GM19193 (cell line): ENCODE measurements around the gene THAP4.

ENCODE experiments used
- POLR2A ChIP-seq: IDR thresholded peaks from 4 replicates; pipeline ENCODE4 v1.6.1; 2011; ENCODE audit not compliant: insufficient read depth, insufficient read length; ENCODE audit errors: extremely low read depth

Gene THAP4

GRCh38 chr2:241653210-241653750, 16.3 kb upstream of the THAP4 start:
- TF ChIP-seq POLR2A, result no peak

GRCh38 chr2:241652722-241653121, 15.8 kb upstream of the THAP4 start:
- TF ChIP-seq POLR2A, result no peak

- TF ChIP-seq POLR2A, result no peak
Measured at GRCh38 chr2:241652142-241652541, 15.2 kb upstream of the THAP4 start.

- no peak for TF ChIP-seq POLR2A
Measured at GRCh38 chr2:241649927-241650326, 13.0 kb upstream of the THAP4 start.

GRCh38 chr2:241649404-241649803, 12.4 kb upstream of the THAP4 start:
- TF ChIP-seq POLR2A, result no peak

GRCh38 chr2:241648453-241648852, 11.5 kb upstream of the THAP4 start:
- TF ChIP-seq POLR2A, result no peak

GRCh38 chr2:241645915-241646645, 9.1 kb upstream of the THAP4 start:
- no peak for TF ChIP-seq POLR2A

GRCh38 chr2:241645056-241645914, 8.3 kb upstream of the THAP4 start:
- no peak for TF ChIP-seq POLR2A

- no peak for TF ChIP-seq POLR2A
Measured at GRCh38 chr2:241641631-241642030, 4.7 kb upstream of the THAP4 start.

GRCh38 chr2:241640165-241640795, 3.3 kb upstream of the THAP4 start:
- no peak for TF ChIP-seq POLR2A

GRCh38 chr2:241639385-241639784, 2.4 kb upstream of the THAP4 start:
- no peak for TF ChIP-seq POLR2A

- TF ChIP-seq POLR2A, result no peak
Measured at GRCh38 chr2:241638940-241639339, 2.0 kb upstream of the THAP4 start.

GRCh38 chr2:241637795-241638660, 1.1 kb upstream of the THAP4 start:
- no peak for TF ChIP-seq POLR2A
